Stomach (tissue), 9 donors: Measurements from ENCODE around the gene RNU11. TPM values are rescaled to one million over a fixed set of nuclear protein-coding genes. Genes with fewer than 3 reads are reported as not detected.

ENCODE experiments used
- DNase-seq, 2 donors: peaks; one replicate each; pipeline versions ENCODE4 v3.0.0 to v3.0.0-alpha.2; 2013 to 2019
- H3K27ac ChIP-seq, 5 donors: fragments of 200-600 bp in 4 of 5; sonication (generic) in 4 of 5; one replicate each; pipeline ENCODE4 v1.5.1; 2013 to 2019; ENCODE audit warnings: mild to moderate bottlenecking in 1 of 5, moderate library complexity in 1 of 5
- H3K27me3 ChIP-seq, 3 donors: fragments of 200-600 bp; sonication (generic); one replicate each; pipeline ENCODE4 v1.5.1; 2017 to 2019; ENCODE audit warnings: mixed run types in 1 of 3
- H3K36me3 ChIP-seq, 4 donors: fragments of 200-600 bp; sonication (generic); 1 replicate in 3 of 4; 2 replicates in 1 of 4; pipeline ENCODE4 v1.5.1; 2016 to 2019
- H3K4me1 ChIP-seq, 4 donors: fragments of 200-600 bp; sonication (generic); one replicate each; pipeline ENCODE4 v1.5.1; 2016 to 2019
- H3K4me3 ChIP-seq, 4 donors: fragments of 200-600 bp; sonication (generic) in 3 of 4; one replicate each; pipeline ENCODE4 v1.5.1; 2016 to 2019; ENCODE audit warnings: mild to moderate bottlenecking in 1 of 4
- H3K9me3 ChIP-seq, 4 donors: fragments of 200-600 bp; sonication (generic); one replicate each; pipeline ENCODE4 v1.5.1; 2016 to 2019
- EP300 ChIP-seq: sonication (generic); formaldehyde crosslinking; IDR thresholded peaks from one replicate; pipeline ENCODE4 v1.6.1; 2017; ENCODE audit warnings: antibody characterized with exemption
- POLR2A ChIP-seq, 4 donors: fragments of 450-650 bp; IDR thresholded peaks; one replicate each; pipeline ENCODE4 v1.6.1; 2016; ENCODE audit warnings: antibody characterized with exemption in 4 of 4, control low read depth in 2 of 4, mild to moderate bottlenecking in 1 of 4, moderate library complexity in 1 of 4
- POLR2AphosphoS5 ChIP-seq, 3 donors: sonication (generic); formaldehyde crosslinking; IDR thresholded peaks; one replicate each; pipeline ENCODE4 v1.6.1; 2016; ENCODE audit warnings: antibody characterized with exemption in 3 of 3
- WGBS, 5 donors: extraction: QIAGEN DNeasy Blood & Tissue Kit in 3 of 5; methylation state at CpG; one replicate each; pipeline versions ENCODE4 v1.1.5 to v1.1.7; 2013 to 2018; 5-methylcytosine and 5-hydroxymethylcytosine counted together
- intact Hi-C: fragments of 100-400 bp; cut with DNase I; formaldehyde crosslinking; loops from one replicate; pipeline ENCODE4 v1.15.1; 2023; ENCODE audit warnings: low total_unique reads
- polyA plus RNA-seq, 3 donors: library from polyadenylated mRNA; stranded (reverse); fragments of 200-250 nt; gene quantifications; one replicate each; pipeline ENCODE4 v1.2.3, GENCODE V29; 2013
- total RNA-seq, 5 donors: library from RNA; depleted of rRNA; stranded (reverse); fragments of >200 nt; gene quantifications; one replicate each; pipeline versions ENCODE4 v1.1.0 to v1.2.3, GENCODE V29; 2014 to 2016
- TF ChIP-seq, protein P1 (sequence below), 7 experiments: fragments of 450-650 bp in 4 of 7; fragments of 200-600 bp in 3 of 7; sonication (generic) in 3 of 7; IDR thresholded peaks; one replicate each; pipeline ENCODE4 v1.5.1; 2016 to 2019; ENCODE audit warnings: antibody characterized with exemption in 7 of 7, control low read depth in 2 of 7, mild to moderate bottlenecking in 1 of 7
- donor health status: healthy with polysubstance abuse.
- donor health status: Bipolar disorder and iron deficiency.
- donor health status: healthy.

The RNU11 gene
- total and polyA plus RNA-seq, 8 donors = not detected

DNA sequence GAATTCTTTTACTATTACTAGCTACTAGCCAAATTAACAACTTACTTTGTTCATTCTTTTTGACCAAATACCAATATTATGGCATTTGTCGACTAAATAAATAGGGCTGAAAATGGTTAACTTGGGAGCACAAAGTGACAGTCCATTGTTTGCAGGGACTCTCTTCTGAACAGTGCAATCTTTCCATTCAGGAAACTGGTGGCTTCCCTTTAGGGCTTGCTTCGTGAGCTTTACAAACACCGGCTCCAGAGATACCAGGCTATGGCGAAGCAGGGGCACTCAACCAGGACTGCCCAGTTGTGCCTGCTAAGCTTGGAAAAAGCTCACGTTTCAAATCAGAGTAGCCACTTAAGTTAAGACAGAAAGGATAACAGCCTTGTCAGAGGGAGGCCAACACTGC lies 44.0 kb upstream of the RNU11 start:
- peaks cover 0 to 4% (median 0%) of the 10 kb centered on the region in 4 donors for H3K4me1 ChIP-seq
- WGBS, 5 donors = 74 to 93% (median 91%) methylated on average over 5 of the region's 5 CpGs
- H3K9me3 ChIP-seq = no peaks in the 10 kb centered on the region
- H3K4me3 ChIP-seq = no peak overlapping the region
- TF ChIP-seq, protein P1, sequence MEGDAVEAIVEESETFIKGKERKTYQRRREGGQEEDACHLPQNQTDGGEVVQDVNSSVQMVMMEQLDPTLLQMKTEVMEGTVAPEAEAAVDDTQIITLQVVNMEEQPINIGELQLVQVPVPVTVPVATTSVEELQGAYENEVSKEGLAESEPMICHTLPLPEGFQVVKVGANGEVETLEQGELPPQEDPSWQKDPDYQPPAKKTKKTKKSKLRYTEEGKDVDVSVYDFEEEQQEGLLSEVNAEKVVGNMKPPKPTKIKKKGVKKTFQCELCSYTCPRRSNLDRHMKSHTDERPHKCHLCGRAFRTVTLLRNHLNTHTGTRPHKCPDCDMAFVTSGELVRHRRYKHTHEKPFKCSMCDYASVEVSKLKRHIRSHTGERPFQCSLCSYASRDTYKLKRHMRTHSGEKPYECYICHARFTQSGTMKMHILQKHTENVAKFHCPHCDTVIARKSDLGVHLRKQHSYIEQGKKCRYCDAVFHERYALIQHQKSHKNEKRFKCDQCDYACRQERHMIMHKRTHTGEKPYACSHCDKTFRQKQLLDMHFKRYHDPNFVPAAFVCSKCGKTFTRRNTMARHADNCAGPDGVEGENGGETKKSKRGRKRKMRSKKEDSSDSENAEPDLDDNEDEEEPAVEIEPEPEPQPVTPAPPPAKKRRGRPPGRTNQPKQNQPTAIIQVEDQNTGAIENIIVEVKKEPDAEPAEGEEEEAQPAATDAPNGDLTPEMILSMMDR (IDR thresholded peaks at IDR 0.05) = no peak
- TF ChIP-seq EP300 (no peak), POLR2AphosphoS5 (IDR thresholded peaks at IDR 0.05) (no peak), POLR2A (IDR thresholded peaks at IDR 0.05) (no peak)
- peaks cover 21 to 78% (median 69%) of the 10 kb centered on the region in 4 donors for H3K36me3 ChIP-seq
- H3K27ac ChIP-seq = no peak overlapping the region
- DNase-seq = no peak
- no peaks in the 10 kb centered on the region for H3K27me3 ChIP-seq
- intact Hi-C loops = loop anchor here (5.0 kb wide), 1 partner anchor 87 kb away; no protein-coding TSS in a partner anchor

DNA sequence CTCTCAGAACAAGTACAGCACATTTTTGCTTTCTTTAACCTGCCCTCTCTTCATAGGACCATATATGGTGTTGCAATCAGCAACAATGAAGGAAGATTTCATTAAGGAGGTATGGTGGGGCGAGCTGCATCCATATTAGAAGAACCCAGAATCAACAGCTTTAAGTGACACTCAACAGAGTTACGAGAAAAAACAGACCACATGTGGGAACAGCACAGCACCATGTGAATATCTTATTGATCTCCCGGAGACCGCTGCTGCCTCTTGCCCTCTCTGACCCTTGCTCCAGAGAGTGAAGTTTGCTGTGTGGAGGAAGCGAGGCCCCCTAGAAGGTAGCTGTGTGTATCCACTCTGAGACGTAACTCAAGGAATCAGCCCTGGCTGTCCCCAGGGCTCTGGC lies 43.4 kb upstream of the RNU11 start:
- TF ChIP-seq, protein P1 (IDR thresholded peaks at IDR 0.05) = no peak
- peaks cover 0 to 4% (median 0%) of the 10 kb centered on the region in 4 donors for H3K4me1 ChIP-seq
- 84 to 92% (median 89%) methylated on average over 5 to 6 of the region's 6 CpGs for WGBS, 5 donors
- no peaks in the 10 kb centered on the region for H3K9me3 ChIP-seq
- intact Hi-C loops = loop anchor here (5.0 kb wide), 1 partner anchor 88 kb away; no protein-coding TSS in a partner anchor
- H3K27ac ChIP-seq = no peak overlapping the region
- H3K27me3 ChIP-seq = no peaks in the 10 kb centered on the region
- peaks cover 21 to 83% (median 74%) of the 10 kb centered on the region in 4 donors for H3K36me3 ChIP-seq
- no peak for DNase-seq
- H3K4me3 ChIP-seq = no peak overlapping the region

DNA sequence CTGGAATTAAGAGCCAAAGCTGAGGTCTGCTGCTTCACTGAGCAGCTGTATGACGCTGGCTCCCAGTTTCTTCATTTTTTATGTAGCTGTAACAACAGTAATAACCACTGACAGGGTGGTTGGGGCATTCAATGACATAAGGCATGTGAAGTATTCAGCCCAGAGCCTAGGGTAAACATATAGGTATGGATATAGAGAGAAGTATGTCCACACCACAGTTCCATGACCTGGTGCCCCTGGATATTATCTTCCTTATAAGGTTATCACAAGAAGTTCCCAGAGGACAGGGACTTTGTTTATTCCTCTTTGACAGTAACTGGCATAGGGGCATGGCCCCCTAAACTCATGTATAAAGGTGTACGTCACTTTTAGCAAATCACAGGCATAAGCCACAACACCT lies 41.6 kb upstream of the RNU11 start:
- no peak for DNase-seq
- no peak overlapping the region for H3K4me3 ChIP-seq
- H3K9me3 ChIP-seq = no peaks in the 10 kb centered on the region
- H3K27me3 ChIP-seq = no peaks in the 10 kb centered on the region
- H3K27ac ChIP-seq = no peak overlapping the region
- TF ChIP-seq EP300 (no peak), POLR2AphosphoS5 (IDR thresholded peaks at IDR 0.05) (no peak), POLR2A (IDR thresholded peaks at IDR 0.05) (no peak)
- TF ChIP-seq, protein P1 (IDR thresholded peaks at IDR 0.05) = no peak
- H3K36me3 ChIP-seq = peaks cover 27 to 97% (median 90%) of the 10 kb centered on the region in 4 donors
- intact Hi-C loops = no loop called here
- WGBS, 5 donors = 73 to 89% (median 87%) methylated on average over 2 of the region's 2 CpGs
- peaks cover 0 to 4% (median 0%) of the 10 kb centered on the region in 4 donors for H3K4me1 ChIP-seq

DNA sequence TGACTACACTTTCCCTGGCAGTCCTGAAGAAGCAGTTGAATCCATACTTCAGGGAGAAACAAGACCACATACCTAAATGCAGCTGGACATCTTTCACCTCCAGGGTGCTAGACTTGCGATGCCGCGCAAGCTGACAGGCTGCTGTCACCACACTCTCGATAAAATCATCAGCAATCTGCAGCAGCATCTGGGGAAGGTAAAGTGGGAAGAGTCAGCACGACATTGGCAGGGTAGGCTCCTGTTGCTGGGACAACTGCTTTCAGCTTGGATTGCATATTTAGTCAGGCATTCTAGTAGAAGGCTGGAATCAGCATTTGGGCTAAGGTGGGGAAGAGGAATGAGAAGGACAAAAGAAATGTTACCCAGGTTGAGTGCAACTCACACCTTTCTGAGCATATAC lies 35.2 kb upstream of the RNU11 start:
- Histone ChIP-seq H3K4me1 (no peaks in the 10 kb centered on the region), H3K9me3 (no peaks in the 10 kb centered on the region), H3K27me3 (no peaks in the 10 kb centered on the region), H3K27ac (no peak overlapping the region), H3K36me3 (peaks cover 32 to 100% (median 99%) of the 10 kb centered on the region in 4 donors), H3K4me3 (no peak overlapping the region)
- 89 to 99% (median 95%) methylated on average over 5 of the region's 5 CpGs for WGBS, 5 donors
- no peak for DNase-seq
- intact Hi-C loops = no loop called here
- TF ChIP-seq, protein P1 (IDR thresholded peaks at IDR 0.05) = no peak
- TF ChIP-seq POLR2AphosphoS5 (IDR thresholded peaks at IDR 0.05) = no peak
- no peak for TF ChIP-seq EP300
- no peak for TF ChIP-seq POLR2A (IDR thresholded peaks at IDR 0.05)
